ENCODE measurements around the gene HOXB8. TPM values are rescaled to one million over a fixed set of nuclear protein-coding genes. Genes with fewer than 3 reads are reported as not detected.

HOXB8 gene
- total RNA-seq: 7.7 and 21.9 TPM in 2 replicates

GRCh38 chr17:48615047-48615962, at the start of gene HOXB8:
TSS of gene HOXB8 (minus strand) at chr17:48615292. CDS start at chr17:48614704, 588 bp downstream.

GRCh38 chr17:48626245-48627117, 11.4 kb upstream of the HOXB8 start, which contains the start of gene HOXB9:
TSS of gene HOXB9 (minus strand) at chr17:48626358. CDS start at chr17:48626269, 89 bp downstream.

GRCh38 chr17:48610282-48611211, 4.5 kb downstream of the HOXB8 start, which contains the start of gene HOXB7:
TSS of gene HOXB7 (minus strand) at chr17:48611017. CDS start at chr17:48610918, 99 bp downstream.

GRCh38 chr17:48604770-48605329, 10.2 kb downstream of the HOXB8 start, which contains the start of gene HOXB6:
TSS of gene HOXB6 (minus strand) at chr17:48604986. CDS start at chr17:48598150, 6,836 bp downstream.

GRCh38 chr17:48593126-48593829, 21.8 kb downstream of the HOXB8 start, which contains the start of gene HOXB5:
TSS of gene HOXB5 (minus strand) at chr17:48593779. CDS start at chr17:48593682, 97 bp downstream.

GRCh38 chr17:48589831-48590606, 25.1 kb downstream of the HOXB8 start, which contains the start of gene HOXB3:
TSS of gene HOXB3 (minus strand) at chr17:48590241. CDS start at chr17:48552474, 37,767 bp downstream.

GRCh38 chr17:48577946-48578615, 37.0 kb downstream of the HOXB8 start, which contains the start of gene HOXB4:
TSS of gene HOXB4 (minus strand) at chr17:48578350. CDS start at chr17:48578319, 31 bp downstream.

Other genes starting within 250 kb of the HOXB8 start
- 0.33 and 0.51 TPM in 2 replicates for gene SKAP1, start 185.1 kb downstream of the HOXB8 start, total RNA-seq
- gene HOXB1, start 84.3 kb downstream of the HOXB8 start, total RNA-seq: not detected in 2 replicates
- 25.6 and 51.0 TPM in 2 replicates for gene HOXB2, start 70.2 kb downstream of the HOXB8 start, total RNA-seq
- gene HOXB4, start 36.9 kb downstream of the HOXB8 start, total RNA-seq: 1.5 and 4.1 TPM in 2 replicates
- 16.0 and 39.2 TPM in 2 replicates for gene HOXB3, start 25.1 kb downstream of the HOXB8 start, total RNA-seq
- gene HOXB5, start 21.5 kb downstream of the HOXB8 start, total RNA-seq: 1.3 and 3.4 TPM in 2 replicates
- 14.5 and 29.4 TPM in 2 replicates for gene HOXB6, start 10.3 kb downstream of the HOXB8 start, total RNA-seq
- gene HOXB7, start 4.3 kb downstream of the HOXB8 start, total RNA-seq: 12.1 and 14.7 TPM in 2 replicates
- 27.1 and 43.1 TPM in 2 replicates for gene HOXB9, start 11.1 kb upstream of the HOXB8 start, total RNA-seq
- not detected in 2 replicates for gene PRAC1, start 107.2 kb upstream of the HOXB8 start, total RNA-seq
- not detected in 2 replicates for gene PRAC2, start 107.9 kb upstream of the HOXB8 start, total RNA-seq
- not detected in 2 replicates for gene HOXB13, start 113.5 kb upstream of the HOXB8 start, total RNA-seq
- under 0.01 TPM in 1 of 2 replicates, not detected in the other for gene TTLL6, start 201.9 kb upstream of the HOXB8 start, total RNA-seq
- gene CALCOCO2, start 215.7 kb upstream of the HOXB8 start, total RNA-seq: 14.5 and 15.6 TPM in 2 replicates